GM21723 (cell line): ENCODE measurements around the gene MAPK8IP1.
A peak's percentile ranks its signal among the peaks of the same experiment; 100 is the strongest.
"Not testable (repeated sequence)": the region's sequence is repeated elsewhere in the genome, so short reads cannot be mapped to it uniquely, and the experiment has no call there.

Experiments used
- ATAC-seq: cut with Tn5 transposase; IDR thresholded peaks from one replicate; pipeline ENCODE4 v1.9.1; 2021; ENCODE audit warnings: mild to moderate bottlenecking, moderate library complexity; ENCODE audit not compliant: unreplicated experiment

Gene MAPK8IP1

DNA sequence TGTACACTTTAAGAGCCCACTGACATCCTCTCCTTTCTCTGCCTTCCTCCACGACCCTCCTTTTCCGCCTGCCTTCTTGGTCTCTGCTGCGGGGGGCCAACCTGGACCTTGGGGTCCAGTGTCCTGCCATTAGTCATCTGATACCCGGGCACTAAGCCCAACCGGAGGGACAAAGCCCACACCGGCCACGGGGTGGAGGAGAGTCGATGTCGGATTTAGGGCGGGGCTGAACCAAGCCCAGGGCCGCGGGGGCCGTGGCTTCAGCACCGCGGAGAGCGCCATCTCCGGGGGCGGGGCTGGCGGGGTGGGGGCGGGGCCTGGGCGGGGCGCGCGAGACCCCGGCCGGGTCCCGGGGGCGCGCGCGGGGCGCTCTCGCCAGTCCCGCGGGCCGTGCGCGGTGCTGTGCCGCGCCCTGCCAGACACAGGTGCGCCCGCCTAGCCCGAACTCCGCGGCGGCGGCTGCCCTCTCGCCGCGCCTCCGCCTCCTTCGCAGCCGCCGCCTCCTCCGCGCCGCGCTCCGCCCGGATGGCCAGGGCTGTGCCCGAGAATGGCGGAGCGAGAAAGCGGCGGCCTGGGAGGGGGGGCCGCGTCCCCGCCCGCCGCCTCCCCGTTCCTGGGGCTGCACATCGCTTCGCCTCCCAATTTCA, at the start of gene MAPK8IP1:
Gene MAPK8IP1 (plus strand): TSS at position 378 of the 647 bp plus-strand sequence. CDS start 170 bp downstream, at position 548.
- peak; percentile 73 for ATAC-seq

DNA sequence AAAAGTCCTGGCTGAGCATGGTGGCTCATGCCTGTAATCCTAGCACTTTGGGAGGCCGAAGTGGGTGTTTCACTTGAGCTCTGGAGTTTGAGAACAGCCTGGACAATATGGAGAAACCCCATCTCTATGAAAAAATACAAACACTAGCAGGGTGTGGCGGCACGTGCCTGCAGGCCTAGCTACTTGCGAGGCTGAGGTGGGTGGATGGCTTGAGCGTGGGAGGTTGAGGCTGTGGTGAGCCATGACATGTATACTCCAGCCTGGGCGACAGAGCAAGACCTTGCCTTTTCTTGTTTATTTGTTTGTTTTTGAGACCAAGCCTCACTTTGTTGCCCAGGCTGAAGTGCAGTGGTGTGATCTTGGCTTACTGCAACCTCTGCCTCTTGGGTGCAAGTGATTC, 46.2 kb upstream of the MAPK8IP1 start:
- no peak for ATAC-seq

DNA sequence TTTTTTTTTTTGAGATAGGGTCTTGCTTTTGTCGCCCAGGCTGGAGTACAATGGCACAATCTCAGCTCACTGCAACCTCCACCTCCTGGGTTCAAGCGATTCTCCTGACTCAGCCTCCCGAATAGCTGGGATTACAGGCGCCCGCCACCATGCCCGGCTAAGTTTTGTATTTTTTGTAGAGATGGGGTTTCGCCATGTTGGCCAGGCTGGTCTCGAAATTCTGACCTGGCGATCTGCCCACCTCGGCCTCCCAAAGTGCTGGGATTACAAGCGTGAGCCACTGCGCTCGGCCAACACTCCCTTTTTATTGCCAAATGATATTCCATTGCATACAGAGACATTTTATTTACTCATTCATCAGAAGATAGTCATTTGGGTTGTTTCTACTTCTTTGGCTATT, 45.2 kb upstream of the MAPK8IP1 start:
- not testable (repeated sequence) for ATAC-seq

DNA sequence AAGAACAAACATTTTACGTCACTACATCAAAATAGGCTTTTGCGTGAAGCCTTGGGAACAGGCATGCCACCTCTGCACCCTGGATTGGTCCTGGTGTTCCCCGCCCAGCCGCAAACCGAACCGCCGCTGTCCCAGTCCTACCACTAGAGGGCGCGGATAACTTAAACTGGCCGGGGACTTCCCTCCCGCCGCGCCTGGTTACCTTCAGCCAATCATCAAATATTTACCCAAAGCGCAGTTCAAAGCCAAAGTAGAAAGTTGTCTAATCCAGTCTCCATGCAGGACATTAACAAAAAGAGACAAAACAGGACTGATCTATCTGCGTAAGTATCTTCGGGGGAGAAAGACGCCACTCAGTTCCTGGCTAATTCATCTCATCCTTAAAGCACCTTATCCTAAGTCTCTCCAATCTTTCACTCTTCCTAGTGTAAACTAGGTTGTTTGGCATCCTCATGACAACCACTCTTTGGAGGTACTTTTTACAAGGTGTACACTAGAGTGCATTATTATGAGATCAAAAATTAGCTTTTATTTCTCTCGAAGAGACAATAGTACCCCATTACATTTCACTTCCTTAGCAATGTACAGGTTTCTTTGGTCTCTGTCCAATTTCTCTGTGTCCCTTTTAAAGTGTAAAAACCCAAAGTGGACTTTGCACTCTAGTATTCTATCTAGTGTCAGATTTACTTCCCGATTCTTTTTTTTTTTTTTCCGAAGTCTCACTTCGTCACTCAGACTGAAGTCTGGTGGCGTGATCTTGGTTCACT, 42.1 kb upstream of the MAPK8IP1 start:
- ATAC-seq = peak; percentile 30

DNA sequence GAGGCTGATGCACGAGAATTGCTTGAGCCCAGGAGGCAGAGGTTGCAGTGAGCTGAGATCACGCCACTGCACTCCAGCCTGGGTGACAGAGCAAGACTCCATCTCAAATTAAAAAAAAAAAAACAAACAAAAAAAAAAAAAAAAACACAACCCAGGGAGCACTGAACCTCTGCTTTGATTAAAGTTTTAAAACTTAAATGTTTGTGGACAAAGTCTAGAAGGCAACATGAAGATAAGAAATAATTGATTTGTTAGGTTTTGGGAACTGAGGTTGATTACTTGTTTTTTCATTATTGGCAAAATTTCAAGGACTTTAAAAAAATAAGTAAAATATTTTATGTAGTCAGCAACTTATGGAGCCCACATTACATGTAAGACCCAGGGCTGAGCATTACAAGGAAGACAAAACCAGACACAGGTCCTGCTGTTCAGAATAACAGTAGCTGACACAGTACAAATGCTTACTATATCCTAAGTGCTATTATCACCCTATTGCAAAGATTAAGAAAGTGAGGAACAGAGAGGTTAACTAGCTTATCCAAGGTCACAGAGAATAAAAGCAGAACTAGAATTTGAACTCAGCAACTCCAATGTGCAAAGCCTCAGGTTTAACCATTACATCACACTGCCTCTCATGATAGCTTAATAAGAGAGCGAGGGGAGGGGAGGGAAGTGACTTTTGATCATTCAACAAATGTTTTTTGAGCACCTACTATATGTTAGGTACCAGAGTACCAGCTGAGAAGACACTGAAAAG, 40.5 kb upstream of the MAPK8IP1 start:
- ATAC-seq = no peak

DNA sequence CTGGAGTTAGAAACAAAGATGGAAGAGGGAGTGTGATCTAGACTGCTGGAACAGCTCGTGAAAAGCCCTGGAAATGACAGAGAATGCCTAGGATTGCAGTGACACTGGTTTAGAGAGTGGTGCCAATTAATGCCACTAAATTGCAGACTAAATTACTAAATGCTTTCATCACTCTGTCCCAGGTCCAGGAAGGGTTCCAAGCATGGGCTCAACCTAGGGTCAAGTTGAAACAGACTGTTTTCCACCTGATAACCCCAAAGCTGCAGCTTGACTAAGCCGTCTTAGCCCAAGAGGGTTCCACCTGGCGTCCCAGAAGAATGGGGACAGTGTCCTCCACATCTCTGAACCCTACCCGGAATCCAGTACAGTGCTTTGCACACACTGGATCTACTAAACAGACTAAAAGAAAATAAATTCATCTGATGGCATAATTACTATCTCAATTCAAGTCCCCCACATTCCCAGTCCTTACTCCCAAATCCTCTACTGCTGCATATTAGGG, 39.2 kb upstream of the MAPK8IP1 start:
- ATAC-seq = no peak

DNA sequence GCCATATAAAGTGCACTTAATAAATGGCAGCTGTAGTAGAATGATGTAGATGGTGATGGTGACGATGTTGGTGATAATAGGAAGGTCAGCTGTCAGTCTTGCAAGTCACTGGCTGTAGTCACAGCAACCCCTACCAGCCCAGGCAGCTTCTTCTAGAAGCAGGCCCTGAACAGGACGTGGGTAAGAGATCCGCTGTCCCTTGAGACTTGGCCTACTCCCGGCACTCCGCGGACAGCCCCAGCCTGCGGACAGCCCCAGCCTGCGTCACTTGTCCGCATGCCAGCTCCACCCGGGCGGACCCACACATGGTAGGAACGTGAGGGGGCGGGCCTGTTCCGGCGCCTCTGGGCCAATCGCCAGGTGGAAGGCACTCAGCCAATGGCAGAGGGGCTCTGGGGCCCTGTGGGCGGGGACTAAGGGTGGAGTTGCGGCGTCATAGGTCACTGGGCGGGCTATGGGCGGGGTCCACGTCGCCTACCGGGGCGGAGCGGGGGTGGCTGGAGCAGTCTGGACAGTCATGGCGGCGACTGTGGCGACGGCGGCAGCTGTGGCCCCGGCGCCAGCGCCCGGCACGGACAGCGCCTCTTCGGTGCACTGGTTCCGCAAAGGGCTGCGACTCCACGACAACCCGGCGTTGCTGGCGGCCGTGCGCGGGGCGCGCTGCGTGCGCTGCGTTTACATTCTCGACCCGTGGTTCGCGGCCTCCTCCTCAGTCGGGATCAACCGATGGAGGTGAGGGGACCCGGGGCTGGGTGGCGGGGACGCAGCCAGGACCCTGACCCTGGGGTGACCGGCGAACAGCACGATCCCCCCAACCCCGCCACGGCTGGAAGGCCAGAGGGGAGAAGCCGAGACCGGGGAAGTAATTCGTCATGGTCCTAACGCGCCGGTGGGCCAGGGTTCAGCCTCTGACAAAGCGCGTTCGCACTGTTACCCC, 38.2 kb upstream of the MAPK8IP1 start, which contains the start of gene CRY2:
Gene CRY2 (plus strand): TSS at position 502 of the 937 bp plus-strand sequence. CDS start 16 bp downstream, at position 518.
- peak; percentile 87 for ATAC-seq

DNA sequence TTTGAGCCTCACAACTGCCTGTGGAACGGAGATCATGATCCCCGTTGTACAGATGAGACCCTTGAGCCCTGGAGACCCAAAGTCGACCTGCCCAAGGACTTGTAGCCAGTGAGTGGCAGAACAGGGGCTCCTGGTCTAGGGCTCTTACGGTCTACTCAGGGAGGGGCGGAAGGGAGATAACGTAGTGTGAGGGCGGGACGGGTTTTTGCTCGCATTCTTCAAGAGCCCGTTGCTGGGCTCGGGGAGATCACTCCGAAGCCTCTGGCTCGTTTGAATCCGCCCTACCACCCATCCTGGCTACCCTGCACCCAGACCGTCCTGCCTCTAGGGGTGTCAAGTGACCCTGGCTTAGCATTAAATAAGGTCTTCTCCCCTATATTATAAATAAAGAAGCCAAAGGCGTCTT, 37.5 kb upstream of the MAPK8IP1 start:
- ATAC-seq = peak; percentile 20

DNA sequence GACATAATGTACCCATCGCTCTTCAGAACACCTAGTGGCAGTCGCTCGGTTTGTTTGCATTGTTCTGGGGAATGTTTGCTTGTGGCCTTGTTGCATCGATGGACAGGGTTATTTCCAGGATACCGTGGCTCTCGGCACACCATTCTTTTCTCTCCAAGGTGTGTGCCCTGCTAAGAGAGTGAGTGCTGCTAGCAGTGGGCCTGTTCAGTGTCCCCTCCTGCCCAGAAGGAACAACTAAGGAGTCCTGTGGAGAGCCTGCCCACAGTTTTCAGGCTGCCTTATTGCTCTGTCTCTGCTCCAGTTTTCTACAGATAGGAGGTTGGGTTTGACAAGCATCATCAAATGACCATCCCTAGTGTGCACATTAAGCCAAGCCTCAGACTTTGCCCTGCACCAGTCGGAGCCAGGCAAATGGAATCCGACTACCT, 36.8 kb upstream of the MAPK8IP1 start:
- no peak for ATAC-seq

DNA sequence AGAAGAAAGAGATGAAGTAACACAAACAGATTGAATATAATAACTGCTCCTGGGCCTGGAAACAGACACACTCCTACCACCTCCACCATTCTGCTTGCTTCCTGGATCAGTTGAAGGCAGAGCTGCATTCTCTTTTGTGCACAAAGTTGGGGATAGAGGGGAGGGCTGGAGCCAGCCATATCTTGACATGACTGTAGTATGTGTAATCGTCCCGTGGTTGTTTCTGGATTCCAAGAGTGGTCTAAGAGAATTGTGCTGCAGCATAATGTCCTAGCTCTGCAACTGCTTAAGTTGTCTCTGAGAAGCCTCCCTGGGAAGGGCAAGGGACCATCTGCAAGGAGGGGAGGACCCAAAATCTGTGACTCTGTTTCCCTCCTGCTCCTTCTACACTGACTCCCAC, 35.0 kb upstream of the MAPK8IP1 start:
- no peak for ATAC-seq

DNA sequence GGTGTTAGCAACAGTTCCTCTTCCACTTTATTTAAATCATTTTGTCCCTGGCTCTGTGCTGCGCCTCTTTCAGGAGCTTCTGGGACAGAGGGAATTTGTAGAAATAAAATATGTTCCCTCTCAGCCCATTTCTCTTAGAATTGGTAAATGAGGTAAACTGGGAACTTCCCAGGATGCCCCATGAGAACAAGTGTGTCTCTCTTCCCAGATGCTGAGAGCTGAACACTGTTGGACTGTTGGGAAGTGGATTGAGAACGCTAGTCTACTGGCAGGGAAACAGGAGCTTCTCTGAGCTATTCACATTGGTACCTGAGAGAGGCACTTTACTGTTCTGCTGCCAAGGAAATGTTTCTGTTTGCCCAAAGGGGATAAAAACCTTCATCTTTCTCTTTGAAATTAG, 34.2 kb upstream of the MAPK8IP1 start:
- ATAC-seq = no peak

DNA sequence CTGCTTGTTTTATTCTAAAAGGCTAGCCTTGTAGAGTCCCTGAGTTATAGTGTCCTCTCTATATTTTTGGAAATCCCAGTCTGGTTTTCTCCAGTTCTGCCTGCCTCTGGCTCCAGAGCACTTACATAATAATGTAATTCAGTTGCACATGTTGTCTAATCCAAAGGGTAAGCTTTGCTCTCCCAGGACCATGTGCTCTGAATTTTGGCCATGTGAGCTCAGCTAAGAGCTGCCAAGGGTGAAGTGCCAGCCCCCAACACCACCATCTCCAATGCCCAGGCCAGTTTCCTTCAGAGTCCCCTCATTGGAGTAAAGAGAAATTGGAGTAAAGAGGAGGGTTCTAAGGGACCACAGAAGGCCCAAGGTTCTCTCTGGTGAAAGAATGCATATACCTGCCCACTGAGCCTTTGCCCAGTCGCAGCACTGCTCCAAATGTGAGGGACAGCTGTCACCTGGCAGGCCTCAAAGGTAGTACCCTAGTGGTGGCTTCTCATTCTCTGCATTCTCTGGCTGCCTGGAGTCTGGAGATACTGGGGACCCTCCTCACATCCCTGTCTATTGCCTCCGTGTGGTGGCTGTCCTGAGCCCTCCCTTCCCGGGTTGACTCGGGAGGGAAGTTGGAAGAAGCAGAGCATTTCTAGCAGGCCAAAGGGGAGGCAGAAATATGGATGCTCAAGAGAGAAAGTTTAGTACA, 33.3 kb upstream of the MAPK8IP1 start:
- ATAC-seq = peak; percentile 31

DNA sequence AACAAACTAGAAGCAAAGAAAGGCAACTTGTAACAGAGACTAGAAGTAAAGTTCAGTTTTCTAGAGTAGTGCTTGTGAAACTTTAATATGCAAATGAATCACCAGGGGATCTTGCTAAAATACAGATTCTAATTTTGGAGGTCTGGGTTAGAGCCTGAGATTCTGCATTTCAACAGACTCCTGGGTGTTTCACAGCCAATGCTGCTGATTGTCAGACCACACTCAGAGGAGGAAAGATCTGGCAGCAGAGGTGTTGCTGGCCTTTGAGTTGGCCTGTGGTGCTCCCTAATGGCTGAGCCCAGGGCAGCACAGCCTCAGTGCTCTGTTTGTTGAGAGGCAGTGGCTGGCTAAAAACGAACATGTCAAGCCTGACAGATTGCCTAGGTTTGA, 32.7 kb upstream of the MAPK8IP1 start:
- ATAC-seq = peak; percentile 65

DNA sequence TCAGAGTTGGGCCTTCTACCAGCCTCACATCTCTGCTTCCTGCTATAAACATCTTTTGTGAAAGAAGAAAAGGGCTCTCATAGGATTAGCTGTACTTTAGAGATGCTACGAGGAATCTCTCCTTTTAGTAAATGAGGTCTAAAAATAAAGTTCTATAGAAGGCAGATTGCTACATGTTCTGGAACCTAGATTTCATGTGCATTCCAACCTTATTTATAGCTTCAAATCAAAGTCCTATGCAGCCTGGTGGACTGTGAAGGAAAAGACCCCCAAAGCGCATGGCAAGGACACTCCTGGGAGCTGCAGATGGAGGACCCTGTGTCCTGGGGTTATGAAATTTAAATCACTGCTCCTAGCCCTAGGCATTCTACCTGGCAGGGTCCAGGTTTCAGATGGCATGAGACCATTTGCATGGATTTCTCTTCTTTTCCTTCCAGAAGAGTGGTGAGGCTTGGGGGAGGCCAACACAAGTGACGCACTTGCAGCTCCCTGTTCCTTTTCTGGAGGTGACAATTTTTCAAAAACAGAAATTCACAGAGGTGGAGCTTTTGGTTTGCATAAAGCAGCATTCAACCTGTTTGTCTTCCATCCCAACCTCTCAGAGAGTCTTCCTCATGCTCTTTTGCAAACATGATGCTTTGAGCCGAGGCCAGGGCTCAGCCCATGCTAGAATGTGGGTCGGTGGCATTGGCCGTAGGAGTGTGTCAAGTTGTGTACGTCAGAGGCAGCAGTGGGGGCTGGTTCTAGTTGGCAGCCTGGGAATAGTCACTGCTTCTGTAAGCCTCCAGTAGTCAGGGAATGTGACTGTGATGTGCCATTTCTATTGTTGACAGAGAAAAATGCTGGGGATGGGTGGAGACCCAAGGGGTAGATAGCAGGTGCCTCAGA, 31.9 kb upstream of the MAPK8IP1 start:
- ATAC-seq = no peak

DNA sequence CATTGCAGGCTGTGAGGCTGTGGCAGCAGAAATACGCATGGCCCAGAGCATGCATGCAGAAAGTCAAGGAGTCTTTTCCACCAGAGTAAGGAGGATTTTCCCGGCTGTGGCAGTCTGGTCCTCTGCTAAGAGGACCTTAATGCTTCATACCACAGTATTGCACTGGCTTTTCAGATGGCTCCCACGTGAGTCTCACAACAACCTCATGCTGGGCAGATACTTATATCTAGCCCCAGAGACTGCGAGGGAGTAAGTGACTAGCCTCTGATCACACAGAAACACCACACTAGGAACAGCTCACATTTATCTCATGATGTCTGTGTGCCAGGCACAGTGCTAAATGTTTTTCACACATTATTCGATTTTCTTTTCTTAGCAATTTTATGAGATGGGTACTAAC, 30.1 kb upstream of the MAPK8IP1 start:
- ATAC-seq = no peak

DNA sequence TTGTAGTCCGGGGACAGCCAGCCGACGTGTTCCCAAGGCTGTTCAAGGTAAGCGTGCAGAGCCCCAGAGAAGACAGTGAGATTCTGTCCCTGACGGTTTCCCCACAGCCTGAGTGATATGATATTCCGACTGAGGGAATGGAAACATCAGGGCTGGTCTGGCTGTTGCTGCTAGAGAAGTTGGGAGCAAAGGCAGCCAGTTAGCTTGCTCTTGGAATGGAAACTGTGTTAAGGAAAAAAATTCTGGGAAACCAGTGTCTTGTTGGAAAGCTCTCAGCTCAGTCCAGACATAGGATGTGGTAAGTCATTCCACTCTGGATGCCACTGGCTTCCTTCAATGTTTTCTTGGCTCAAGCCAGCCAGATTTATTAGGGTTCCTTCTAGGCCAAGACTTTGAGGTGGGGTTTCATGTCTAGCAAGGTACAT, 29.4 kb upstream of the MAPK8IP1 start:
- no peak for ATAC-seq

DNA sequence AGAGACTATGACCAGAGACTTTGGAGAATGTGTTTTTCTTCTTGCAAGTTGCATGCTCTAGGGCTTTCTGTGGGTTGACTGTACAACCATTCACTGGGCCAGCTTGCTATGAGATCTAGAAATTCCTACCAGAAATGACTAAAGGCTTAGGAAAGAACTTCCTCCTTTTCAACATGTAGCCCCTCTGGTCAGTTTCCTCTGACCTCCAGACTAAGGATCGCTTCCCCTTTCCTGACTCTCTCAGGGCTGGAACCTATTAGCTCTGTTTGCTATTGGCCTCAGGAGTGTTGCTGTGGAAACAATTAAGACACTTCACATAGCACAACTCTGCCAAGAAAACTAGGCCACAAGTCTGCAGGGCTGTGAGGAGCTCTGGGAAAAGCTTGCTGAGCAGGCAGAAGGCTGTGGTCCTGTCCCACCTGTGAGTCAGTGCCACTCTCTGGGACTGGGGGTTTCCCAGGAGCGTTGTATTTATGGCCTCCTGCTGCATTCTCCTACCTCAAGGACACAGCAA, 27.4 kb upstream of the MAPK8IP1 start:
- no peak for ATAC-seq

DNA sequence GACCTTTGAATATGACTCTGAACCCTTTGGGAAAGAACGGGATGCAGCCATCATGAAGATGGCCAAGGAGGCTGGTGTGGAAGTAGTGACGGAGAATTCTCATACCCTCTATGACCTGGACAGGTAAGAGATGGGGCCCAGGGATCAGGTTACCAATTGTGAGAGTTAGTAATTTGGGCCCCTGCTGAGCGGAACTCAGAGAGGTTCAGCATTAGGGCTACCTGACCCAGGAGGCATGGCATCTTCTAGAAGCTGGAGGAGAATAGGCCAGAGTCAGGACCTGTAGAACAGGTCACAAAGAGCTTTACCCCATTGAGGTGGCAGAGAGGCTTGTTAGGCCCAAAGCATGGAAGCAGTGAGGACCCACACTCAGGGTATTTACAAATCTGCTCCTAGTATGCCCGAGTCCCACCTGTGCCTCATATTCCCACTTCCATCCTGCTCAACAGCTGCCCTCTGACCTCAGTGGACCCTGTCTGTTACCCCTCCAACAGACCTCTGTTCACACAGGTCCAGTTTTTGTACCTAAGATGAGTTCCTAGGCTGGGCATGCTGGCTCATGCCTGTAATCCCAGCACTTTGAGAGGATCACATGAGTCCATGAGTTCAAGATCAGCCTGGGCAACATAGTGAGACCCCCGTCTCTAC, 26.6 kb upstream of the MAPK8IP1 start:
- ATAC-seq = no peak
